Spinal cord (tissue), 10 donors: ENCODE data around the gene TRAM2. TPM values are rescaled to one million over a fixed set of nuclear protein-coding genes. Genes with fewer than 3 reads are reported as not detected.

ENCODE experiments used
- DNase-seq, 6 donors: peaks; one replicate each; pipeline versions ENCODE4 v3.0.0 to v3.0.0-alpha.2; 2013 to 2015; ENCODE audit warnings: low spot score in 6 of 6, low read depth in 4 of 6
- H3K27ac ChIP-seq: one replicate; pipeline ENCODE4 v1.5.1; 2013; ENCODE audit warnings: low read depth, low read length, control low read depth
- H3K27me3 ChIP-seq: one replicate; pipeline ENCODE4 v1.6.1; 2013; ENCODE audit warnings: low read length; ENCODE audit not compliant: control insufficient read depth, insufficient read depth
- H3K36me3 ChIP-seq: one replicate; pipeline ENCODE4 v1.6.1; 2013; ENCODE audit warnings: low read length; ENCODE audit not compliant: control insufficient read depth, insufficient read depth
- H3K4me1 ChIP-seq: one replicate; pipeline ENCODE4 v1.6.1; 2013; ENCODE audit warnings: low read length; ENCODE audit not compliant: control insufficient read depth, insufficient read depth
- H3K4me3 ChIP-seq: one replicate; pipeline ENCODE4 v1.5.1; 2013; ENCODE audit warnings: low read depth, low read length, control low read depth
- H3K9me3 ChIP-seq: one replicate; pipeline ENCODE4 v1.6.1; 2013; ENCODE audit warnings: low read length; ENCODE audit not compliant: control insufficient read depth, insufficient read depth
- WGBS: methylation state at CpG from one replicate; pipeline ENCODE4 v1.1.5; 2013; ENCODE audit warnings: missing lambda C conversion rate; ENCODE audit not compliant: insufficient coverage; 5-methylcytosine and 5-hydroxymethylcytosine counted together
- polyA plus RNA-seq, 2 donors: library from polyadenylated mRNA; unstranded; fragments of 120-200 nt; gene quantifications; one replicate each; pipeline ENCODE4 v1.2.1, GENCODE V29; 2013; ENCODE audit not compliant: insufficient read length in 2 of 2
- total RNA-seq, 2 donors: library from RNA; depleted of rRNA in 1 of 2; stranded (reverse); fragments of 120-200 nt in 1 of 2; fragments of >200 nt in 1 of 2; gene quantifications; one replicate each; pipeline versions ENCODE4 v1.2.3 to v1.2.4, GENCODE V29; 2013 to 2014
- donor health status: healthy.

Gene TRAM2
- total and polyA plus RNA-seq, 4 donors, result 8.6 to 25.4 (median 10.1) TPM

DNA sequence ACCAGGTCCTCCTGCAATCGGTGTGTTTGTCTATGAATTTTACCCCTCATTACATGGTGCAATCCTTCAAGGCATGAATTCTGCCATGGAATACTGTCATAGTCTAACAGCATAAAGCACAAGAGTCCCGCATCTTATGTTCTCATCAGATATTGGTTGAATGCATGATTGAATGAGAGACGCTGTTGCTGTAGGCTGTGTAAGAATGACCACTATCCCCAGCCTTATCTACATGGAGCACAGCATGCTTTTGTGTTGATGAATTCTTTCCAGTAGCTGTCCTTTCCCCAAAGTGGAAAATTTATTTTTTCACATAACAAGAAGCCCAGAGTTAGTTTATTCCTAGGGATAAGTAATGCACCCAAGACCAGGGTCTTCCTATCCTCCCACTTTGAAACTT lies 5.6 kb upstream of the TRAM2 start:
- Histone ChIP-seq H3K4me3 (no peak overlapping the region), H3K27me3 (no peaks in the 10 kb centered on the region), H3K27ac (no peak overlapping the region), H3K4me1 (no peaks in the 10 kb centered on the region), H3K9me3 (no peaks in the 10 kb centered on the region), H3K36me3 (no peaks in the 10 kb centered on the region)
- WGBS, result no CpG with 5 or more reads among the region's 3 CpGs
- DNase-seq, result no peak

DNA sequence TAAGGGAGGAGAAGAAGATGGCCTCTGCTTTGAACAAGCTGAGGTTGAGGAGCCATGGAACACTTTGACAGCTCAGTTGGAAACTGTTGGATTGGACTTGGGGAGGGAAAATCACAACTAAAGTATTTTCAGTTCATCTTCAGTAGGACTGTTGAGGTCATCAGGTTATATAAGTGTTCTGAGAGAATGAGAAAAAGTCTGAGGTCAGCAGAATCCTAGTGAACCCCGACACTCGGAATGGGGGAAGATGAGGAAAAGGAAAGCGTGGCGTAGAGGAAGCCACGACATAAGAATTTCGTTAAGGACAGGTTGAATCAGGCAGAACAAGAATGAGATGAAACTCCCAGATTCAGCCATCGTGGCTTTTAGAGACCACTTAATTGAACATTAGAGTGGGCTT lies 4.0 kb upstream of the TRAM2 start:
- no peak overlapping the region for H3K4me3 ChIP-seq
- WGBS, result 93% methylated on average over 7 of the region's 7 CpGs
- no peak overlapping the region for H3K27ac ChIP-seq

DNA sequence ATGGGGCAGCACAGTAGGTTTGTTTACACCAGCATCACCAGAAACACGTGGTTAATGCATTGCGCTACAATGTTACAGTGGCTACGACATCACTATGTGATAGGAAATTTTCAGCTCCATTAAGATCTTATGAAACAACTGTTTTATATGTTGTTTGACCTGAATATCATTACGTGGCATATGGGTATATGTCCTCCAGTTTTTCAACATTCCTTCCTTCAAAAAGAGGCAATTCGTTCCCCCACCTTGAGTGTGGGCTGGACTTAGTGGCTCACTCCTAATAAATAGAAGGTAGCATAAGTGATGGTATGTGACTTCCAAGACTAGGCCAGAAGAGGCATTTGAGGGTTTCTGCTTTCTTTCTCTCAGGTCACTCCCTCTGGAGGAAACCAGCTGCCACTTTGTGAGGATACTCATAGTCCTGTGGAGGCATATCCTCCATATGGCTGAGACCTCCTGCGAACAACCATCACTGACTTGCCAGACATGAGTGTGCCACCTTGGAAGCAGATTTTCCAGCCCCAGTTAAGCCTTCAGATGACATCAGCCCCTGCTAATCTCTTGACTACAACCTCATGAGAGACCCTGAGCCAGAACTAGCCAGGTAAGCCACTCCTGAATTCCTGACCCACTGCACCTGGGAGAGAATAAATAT lies 2.3 kb upstream of the TRAM2 start:
- H3K4me1 ChIP-seq, result peaks cover 15% of the 10 kb centered on the region
- no peaks in the 10 kb centered on the region for H3K9me3 ChIP-seq
- no peak overlapping the region for H3K4me3 ChIP-seq
- 95% methylated on average over 4 of the region's 6 CpGs for WGBS
- no peaks in the 10 kb centered on the region for H3K36me3 ChIP-seq
- no peaks in the 10 kb centered on the region for H3K27me3 ChIP-seq
- no peak overlapping the region for H3K27ac ChIP-seq
- no peak for DNase-seq

More for the DNA sequence above, 4.0 kb upstream of the TRAM2 start:
- Histone ChIP-seq H3K36me3 (no peaks in the 10 kb centered on the region), H3K9me3 (no peaks in the 10 kb centered on the region), H3K27me3 (no peaks in the 10 kb centered on the region), H3K4me1 (peaks cover 8% of the 10 kb centered on the region)
- DNase-seq, result no peak

DNA sequence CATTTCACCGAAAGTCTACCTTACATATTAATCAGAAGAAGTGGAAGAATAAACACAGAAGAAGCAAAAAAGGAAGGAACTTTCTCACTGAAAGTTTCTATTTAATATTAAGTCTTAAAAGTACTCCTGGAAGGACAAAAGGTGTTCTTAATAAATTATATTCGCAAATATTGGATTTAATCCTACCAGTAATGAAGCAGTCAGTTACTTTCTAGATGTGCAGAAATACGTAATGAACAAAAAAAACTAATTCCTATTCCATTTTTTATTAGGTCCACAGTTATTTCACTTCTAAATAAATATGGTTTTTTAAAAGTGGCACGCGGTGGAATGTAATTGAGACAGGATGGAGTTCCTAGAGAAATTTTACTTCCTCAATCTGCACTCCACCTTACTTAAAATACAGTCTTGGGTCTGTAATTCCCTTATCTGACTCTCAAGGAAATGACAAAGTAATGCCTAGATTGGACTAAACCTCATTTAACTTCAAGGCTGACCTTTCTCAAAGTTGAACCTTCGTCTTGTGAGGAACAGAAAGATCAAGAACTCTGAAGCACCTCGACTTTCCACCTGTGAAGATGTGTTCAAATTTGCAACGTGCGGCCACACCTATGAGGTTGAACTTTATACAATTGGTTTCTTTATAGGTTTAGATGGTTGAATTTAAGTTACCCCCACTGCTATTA lies 1.1 kb upstream of the TRAM2 start:
- peak overlapping the region; percentile 63 for H3K4me3 ChIP-seq
- no peaks in the 10 kb centered on the region for H3K9me3 ChIP-seq
- peaks cover 25% of the 10 kb centered on the region for H3K4me1 ChIP-seq
- DNase-seq, result no peak
- WGBS, result no CpG with 5 or more reads among the region's 9 CpGs
- peak overlapping the region; percentile 87 for H3K27ac ChIP-seq
- H3K36me3 ChIP-seq, result no peaks in the 10 kb centered on the region
- no peaks in the 10 kb centered on the region for H3K27me3 ChIP-seq

DNA sequence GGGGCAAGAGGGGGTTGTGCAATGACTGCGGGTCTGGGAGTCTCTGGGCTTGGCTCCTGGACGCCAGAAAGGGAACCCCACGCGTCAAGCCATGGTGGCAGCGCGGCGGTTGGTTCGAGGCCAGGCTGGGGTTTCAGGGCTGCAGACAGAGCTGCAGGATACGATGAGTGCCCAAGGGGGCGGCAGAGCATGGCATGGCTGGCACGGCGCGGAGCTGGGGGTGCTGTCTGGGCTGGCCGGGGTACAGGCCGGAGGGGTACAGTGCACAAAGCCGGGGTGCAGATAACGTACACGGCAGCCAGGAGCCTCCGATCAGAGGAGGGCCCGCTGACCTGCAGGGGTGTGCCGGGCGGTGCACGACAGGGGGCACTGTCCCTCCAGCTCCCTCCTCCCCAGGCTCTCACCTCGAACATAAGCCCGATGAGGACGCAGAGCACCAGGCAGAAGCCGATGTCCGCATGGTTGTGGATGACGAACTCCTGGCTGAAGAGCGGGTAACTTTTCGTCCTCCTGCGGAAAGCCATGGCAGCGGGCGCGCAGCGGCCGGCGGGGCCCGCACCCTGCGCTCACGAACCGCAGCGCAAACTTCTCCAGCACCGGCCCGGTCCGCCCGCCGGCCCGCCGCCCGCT lies 353 bp downstream of the TRAM2 start:
- DNase-seq, result peak in 2 of 6 donors; percentile 55 to 69
- WGBS, result 3% methylated on average over 51 of the region's 51 CpGs

DNA sequence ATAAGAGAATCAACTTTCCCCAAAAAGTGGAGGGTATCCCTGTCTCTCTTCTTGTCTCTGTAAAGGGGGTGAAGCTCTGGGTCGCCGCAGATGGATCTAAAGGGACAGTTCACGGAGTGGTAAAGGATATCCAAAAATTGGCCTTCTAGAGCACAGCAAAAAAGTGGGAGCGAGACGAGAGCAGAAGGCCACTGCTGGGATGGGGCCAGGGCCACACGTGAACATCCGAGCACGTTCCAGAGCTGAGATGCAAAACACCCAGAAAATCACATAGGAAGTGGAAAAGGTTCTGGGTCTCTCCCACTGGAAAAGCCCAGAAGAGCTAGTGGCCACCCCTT lies 837 bp downstream of the TRAM2 start:
- H3K9me3 ChIP-seq, result no peaks in the 10 kb centered on the region
- WGBS, result 60% methylated on average over 8 of the region's 8 CpGs
- DNase-seq, result no peak
- peaks cover 30% of the 10 kb centered on the region for H3K4me1 ChIP-seq
- peak overlapping the region; percentile 52 for H3K4me3 ChIP-seq
- no peaks in the 10 kb centered on the region for H3K27me3 ChIP-seq
- no peaks in the 10 kb centered on the region for H3K36me3 ChIP-seq
- H3K27ac ChIP-seq, result peak overlapping the region; percentile 75

More for the DNA sequence above, 353 bp downstream of the TRAM2 start:
- Histone ChIP-seq H3K4me3 (peak overlapping the region; percentile 52), H3K27me3 (no peaks in the 10 kb centered on the region), H3K4me1 (peaks cover 26% of the 10 kb centered on the region), H3K36me3 (no peaks in the 10 kb centered on the region), H3K9me3 (no peaks in the 10 kb centered on the region), H3K27ac (peak overlapping the region; percentile 75)

DNA sequence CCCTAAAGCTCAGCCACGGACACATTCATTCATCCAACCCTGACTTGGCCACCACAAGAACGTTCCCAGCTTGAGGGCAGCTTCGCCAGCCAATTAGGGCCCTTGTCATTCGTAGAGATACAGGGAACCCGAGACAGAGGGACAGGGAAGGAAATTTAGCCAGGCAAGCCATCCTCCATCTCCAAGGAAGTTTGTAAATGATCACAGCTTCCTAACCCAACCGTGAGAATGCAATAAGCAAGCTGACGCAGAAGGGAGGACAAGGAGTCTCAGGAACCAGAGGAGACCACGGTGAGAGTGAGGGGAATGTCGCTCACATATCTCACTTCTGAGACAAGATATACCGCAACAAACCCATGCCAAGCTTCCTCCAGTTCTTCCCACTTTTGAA lies 1.4 kb downstream of the TRAM2 start:
- DNase-seq, result no peak
- Histone ChIP-seq H3K4me1 (peaks cover 32% of the 10 kb centered on the region), H3K27ac (peak overlapping the region; percentile 40), H3K4me3 (peak overlapping the region; percentile 52), H3K9me3 (no peaks in the 10 kb centered on the region), H3K36me3 (no peaks in the 10 kb centered on the region), H3K27me3 (no peaks in the 10 kb centered on the region)
- 93% methylated on average over 6 of the region's 10 CpGs for WGBS

DNA sequence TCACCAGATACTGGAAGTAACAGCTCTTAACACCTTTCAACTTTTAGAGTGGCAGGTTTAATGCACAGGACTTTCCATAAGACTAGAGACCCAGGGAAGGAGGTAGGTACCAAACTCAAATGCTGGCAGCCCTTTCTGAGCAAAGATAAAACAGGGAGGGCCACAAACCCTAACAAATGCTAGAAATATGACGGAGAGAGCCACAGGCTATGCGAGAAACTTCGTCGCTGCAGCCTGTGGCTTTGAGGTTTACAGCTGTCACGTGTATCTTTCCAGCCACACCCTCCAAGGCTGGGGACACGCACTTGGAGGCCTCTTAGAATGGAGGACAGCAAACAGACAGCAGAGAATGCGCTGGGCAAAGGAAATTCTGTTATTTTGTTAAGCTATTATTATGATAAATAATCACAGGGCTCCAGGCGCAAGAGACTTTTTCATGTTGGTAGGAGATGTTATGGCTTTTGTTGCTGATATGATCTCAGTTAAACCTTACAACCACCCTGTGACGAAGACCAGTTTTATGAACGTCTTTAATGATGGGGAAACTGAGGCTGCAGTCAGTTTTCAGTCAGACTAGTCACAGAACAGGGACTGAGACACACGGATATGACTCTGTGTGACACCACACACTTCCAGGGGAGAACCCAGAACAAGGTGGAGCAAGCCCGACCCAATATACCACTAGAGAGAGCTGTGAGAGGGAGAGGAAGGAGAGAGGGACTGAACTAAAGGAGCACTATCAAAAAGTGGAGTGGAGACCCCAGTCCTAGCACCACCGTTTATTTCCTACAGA lies 2.0 kb downstream of the TRAM2 start:
- no peaks in the 10 kb centered on the region for H3K9me3 ChIP-seq
- H3K27ac ChIP-seq, result no peak overlapping the region
- DNase-seq, result no peak
- no peaks in the 10 kb centered on the region for H3K36me3 ChIP-seq
- no peaks in the 10 kb centered on the region for H3K27me3 ChIP-seq
- 49% methylated on average over 6 of the region's 13 CpGs for WGBS
- H3K4me3 ChIP-seq, result no peak overlapping the region
- H3K4me1 ChIP-seq, result peaks cover 35% of the 10 kb centered on the region

DNA sequence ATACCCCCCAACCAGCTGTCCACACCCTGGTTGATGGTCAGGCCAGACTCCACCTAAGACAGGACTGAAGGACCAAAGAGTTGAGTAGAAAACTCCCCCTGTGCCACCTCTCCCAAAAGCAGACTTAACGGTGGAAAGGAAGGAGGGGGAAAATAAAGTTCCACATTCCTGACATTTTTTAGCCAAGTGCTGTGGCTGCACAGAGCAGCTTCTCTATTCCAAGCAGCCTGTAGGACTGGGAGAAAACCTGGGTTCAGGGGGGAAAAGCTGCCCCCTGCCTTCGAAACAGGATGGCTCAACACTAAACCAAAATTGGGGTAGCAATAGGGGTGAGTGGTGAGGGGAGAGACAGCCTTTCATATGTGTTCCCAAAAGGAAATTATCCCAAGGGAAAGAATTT lies 3.6 kb downstream of the TRAM2 start:
- no CpG with 5 or more reads among the region's 2 CpGs for WGBS
- DNase-seq, result peak in 1 of 6 donors; percentile 21
- Histone ChIP-seq H3K36me3 (no peaks in the 10 kb centered on the region), H3K4me3 (no peak overlapping the region), H3K9me3 (no peaks in the 10 kb centered on the region), H3K27ac (peak overlapping the region; percentile 26), H3K4me1 (peaks cover 35% of the 10 kb centered on the region), H3K27me3 (no peaks in the 10 kb centered on the region)
